Esophagus squamous epithelium (tissue), 4 donors: ENCODE measurements around the gene KRTAP5-11.

ENCODE experiments used
- POLR2A ChIP-seq, 4 donors: fragments of 450-650 bp; IDR thresholded peaks; one replicate each; pipeline ENCODE4 v1.6.1; 2017; ENCODE audit warnings: antibody characterized with exemption in 4 of 4, mild to moderate bottlenecking in 4 of 4, moderate library complexity in 3 of 4
- TF ChIP-seq, protein P1 (sequence below), 6 experiments: fragments of 450-650 bp in 4 of 6; fragments of 200-600 bp in 2 of 6; sonication (generic) in 2 of 6; IDR thresholded peaks; one replicate each; pipeline ENCODE4 v1.5.1; 2016 to 2019; ENCODE audit warnings: antibody characterized with exemption in 6 of 6, mild to moderate bottlenecking in 4 of 6, moderate library complexity in 4 of 6

DNA sequence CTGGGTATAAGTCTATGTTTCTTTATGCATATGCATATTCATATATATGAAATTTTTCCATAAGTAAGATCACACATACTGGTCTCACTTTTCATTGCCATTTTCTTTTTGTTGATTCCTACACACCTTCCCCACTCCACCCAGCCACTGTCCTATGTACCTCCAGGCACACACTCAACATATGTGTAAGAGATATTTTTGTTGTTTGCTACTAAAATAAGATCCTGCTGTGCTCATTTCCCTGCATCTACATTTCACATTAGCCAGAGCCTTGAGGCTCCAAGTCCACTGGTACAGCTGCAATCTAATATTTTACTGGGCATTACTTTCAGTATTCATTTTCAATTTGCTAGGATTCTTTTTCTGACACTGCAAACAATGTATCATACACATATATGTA lies 25.4 kb downstream of the KRTAP5-11 start:
- TF ChIP-seq, protein P1, sequence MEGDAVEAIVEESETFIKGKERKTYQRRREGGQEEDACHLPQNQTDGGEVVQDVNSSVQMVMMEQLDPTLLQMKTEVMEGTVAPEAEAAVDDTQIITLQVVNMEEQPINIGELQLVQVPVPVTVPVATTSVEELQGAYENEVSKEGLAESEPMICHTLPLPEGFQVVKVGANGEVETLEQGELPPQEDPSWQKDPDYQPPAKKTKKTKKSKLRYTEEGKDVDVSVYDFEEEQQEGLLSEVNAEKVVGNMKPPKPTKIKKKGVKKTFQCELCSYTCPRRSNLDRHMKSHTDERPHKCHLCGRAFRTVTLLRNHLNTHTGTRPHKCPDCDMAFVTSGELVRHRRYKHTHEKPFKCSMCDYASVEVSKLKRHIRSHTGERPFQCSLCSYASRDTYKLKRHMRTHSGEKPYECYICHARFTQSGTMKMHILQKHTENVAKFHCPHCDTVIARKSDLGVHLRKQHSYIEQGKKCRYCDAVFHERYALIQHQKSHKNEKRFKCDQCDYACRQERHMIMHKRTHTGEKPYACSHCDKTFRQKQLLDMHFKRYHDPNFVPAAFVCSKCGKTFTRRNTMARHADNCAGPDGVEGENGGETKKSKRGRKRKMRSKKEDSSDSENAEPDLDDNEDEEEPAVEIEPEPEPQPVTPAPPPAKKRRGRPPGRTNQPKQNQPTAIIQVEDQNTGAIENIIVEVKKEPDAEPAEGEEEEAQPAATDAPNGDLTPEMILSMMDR (IDR thresholded peaks at IDR 0.05): no peak
- no peak for TF ChIP-seq POLR2A (IDR thresholded peaks at IDR 0.05)
